Subcutaneous adipose tissue (tissue), 4 donors: ENCODE data around the gene CALHM3. TPM values are rescaled to one million over a fixed set of nuclear protein-coding genes. Genes with fewer than 3 reads are reported as not detected.

Experiments
- CTCF ChIP-seq: fragments of 450-650 bp; IDR thresholded peaks from one replicate; pipeline ENCODE4 v1.5.1; 2016; ENCODE audit warnings: low read depth, mild to moderate bottlenecking, control low read depth, antibody characterized with exemption, moderate library complexity
- total RNA-seq, 4 donors: library from RNA; depleted of rRNA; stranded (reverse); fragments of >200 nt; gene quantifications; one replicate each; pipeline ENCODE4 v1.1.0, GENCODE V29; 2016

The CALHM3 gene
- total RNA-seq, 4 donors from 2014 or later, result not detected

- TF ChIP-seq CTCF, result no peak
These were observed 34.5 kb upstream of the CALHM3 start for GRCh38 chr10:103513380-103514060.

- no peak for TF ChIP-seq CTCF
These were observed 33.7 kb upstream of the CALHM3 start for GRCh38 chr10:103512591-103513379.

- TF ChIP-seq CTCF, result no peak
These were observed 33.1 kb upstream of the CALHM3 start for GRCh38 chr10:103512166-103512565.

GRCh38 chr10:103510791-103511752 lies 32.0 kb upstream of the CALHM3 start:
- no peak for TF ChIP-seq CTCF

- no peak for TF ChIP-seq CTCF
These were observed 31.1 kb upstream of the CALHM3 start for GRCh38 chr10:103510046-103510685.

GRCh38 chr10:103507235-103508191 lies 28.5 kb upstream of the CALHM3 start:
- TF ChIP-seq CTCF, result no peak
